CD14-positive monocyte (primary cell): Measurements from ENCODE around the gene RELN. TPM values are rescaled to one million over a fixed set of nuclear protein-coding genes. Genes with fewer than 3 reads are reported as not detected.

ENCODE experiments used
- DNase-seq, 3 donors: peaks; one replicate each; pipeline ENCODE4 v3.0.0-alpha.2; 2011 to 2022
- H2AFZ ChIP-seq: 2 replicates; pipeline ENCODE4 v1.6.0; 2012; ENCODE audit warnings: mild to moderate bottlenecking, low read depth, low read length, inconsistent platforms; ENCODE audit not compliant: insufficient read depth, poor library complexity, severe bottlenecking
- H3K27ac ChIP-seq, 2 donors: 1 replicate in 1 of 2; 2 replicates in 1 of 2; pipeline ENCODE4 v1.5.1; 2012 to 2013; ENCODE audit warnings: low read length in 2 of 2, control low read depth in 1 of 2, inconsistent platforms in 1 of 2, low read depth in 1 of 2, mild to moderate bottlenecking in 1 of 2
- H3K27me3 ChIP-seq, 2 donors: one replicate each; pipeline versions ENCODE4 v1.6.0 to v1.6.1; 2011 to 2013; ENCODE audit warnings: low read length in 2 of 2; ENCODE audit not compliant: control insufficient read depth in 2 of 2, insufficient read depth in 2 of 2
- H3K36me3 ChIP-seq, 2 donors: replicated peaks in 1 of 2; 1 replicate in 1 of 2; 2 replicates in 1 of 2; pipeline versions ENCODE4 v1.5.1 to v1.6.1; 2012 to 2013; ENCODE audit warnings: low read length in 2 of 2, control low read depth in 1 of 2, inconsistent platforms in 1 of 2, mild to moderate bottlenecking in 1 of 2; ENCODE audit not compliant: insufficient read depth in 2 of 2, control insufficient read depth in 1 of 2
- H3K4me1 ChIP-seq, 2 donors: 1 replicate in 1 of 2; 2 replicates in 1 of 2; pipeline versions ENCODE4 v1.5.1 to v1.6.1; 2012 to 2013; ENCODE audit warnings: low read length in 2 of 2, control low read depth in 1 of 2, inconsistent platforms in 1 of 2, mild to moderate bottlenecking in 1 of 2, moderate library complexity in 1 of 2; ENCODE audit not compliant: insufficient read depth in 2 of 2, control insufficient read depth in 1 of 2
- H3K4me2 ChIP-seq: replicated peaks from 2 replicates; pipeline ENCODE3; 2012; ENCODE audit warnings: low read length, moderate library complexity, mild to moderate bottlenecking; ENCODE audit not compliant: poor library complexity, severe bottlenecking; ENCODE audit errors: extremely low read depth
- H3K4me3 ChIP-seq, 3 experiments: fragments of 200-600 bp in 1 of 3; sonication (generic) in 1 of 3; replicated peaks in 1 of 3; 1 replicate in 2 of 3; 2 replicates in 1 of 3; pipeline ENCODE4 v1.5.1; 2011 to 2013; ENCODE audit warnings: low read length in 3 of 3, mild to moderate bottlenecking in 3 of 3, control low read depth in 2 of 3, low read depth in 2 of 3, inconsistent platforms in 1 of 3, moderate library complexity in 1 of 3
- H3K79me2 ChIP-seq: 2 replicates; pipeline ENCODE4 v1.6.0; 2012; ENCODE audit warnings: mild to moderate bottlenecking, control low read depth, inconsistent platforms, low read length, moderate library complexity; ENCODE audit not compliant: insufficient read depth
- H3K9ac ChIP-seq: 2 replicates; pipeline ENCODE4 v1.6.0; 2017; ENCODE audit warnings: low read length, mild to moderate bottlenecking; ENCODE audit not compliant: insufficient read depth, poor library complexity, severe bottlenecking
- H3K9me3 ChIP-seq, 2 donors: replicated peaks in 1 of 2; 1 replicate in 1 of 2; 2 replicates in 1 of 2; pipeline versions ENCODE4 v1.5.1 to v1.6.1; 2012 to 2013; ENCODE audit warnings: low read length in 2 of 2, control low read depth in 1 of 2; ENCODE audit not compliant: control insufficient read depth in 1 of 2, insufficient read depth in 1 of 2
- H4K20me1 ChIP-seq: 2 replicates; pipeline ENCODE4 v1.6.0; 2012; ENCODE audit warnings: mild to moderate bottlenecking, low read length, control low read depth, moderate library complexity; ENCODE audit not compliant: insufficient read depth
- H3K27ac Mint-ChIP-seq, 7 donors: one replicate each; pipeline ENCODE4 v1.8.0; 2020; ENCODE audit warnings: mild to moderate bottlenecking in 7 of 7, mixed read lengths in 7 of 7, moderate library complexity in 6 of 7, inconsistent platforms in 2 of 7
- H3K27me3 Mint-ChIP-seq, 3 donors: one replicate each; pipeline ENCODE4 v1.8.0; 2021 to 2022; ENCODE audit warnings: low read depth in 3 of 3, mild to moderate bottlenecking in 3 of 3, mixed read lengths in 3 of 3, moderate library complexity in 3 of 3, inconsistent platforms in 1 of 3
- H3K36me3 Mint-ChIP-seq, 2 donors: one replicate each; pipeline ENCODE4 v1.8.0; 2020; ENCODE audit warnings: mixed read lengths in 2 of 2, inconsistent platforms in 1 of 2, mild to moderate bottlenecking in 1 of 2
- H3K4me1 Mint-ChIP-seq: one replicate; pipeline ENCODE4 v1.8.0; 2020; ENCODE audit warnings: mild to moderate bottlenecking, mixed read lengths
- H3K4me3 Mint-ChIP-seq, 2 donors: one replicate each; pipeline ENCODE4 v1.8.0; 2020; ENCODE audit warnings: mild to moderate bottlenecking in 2 of 2, mixed read lengths in 2 of 2, moderate library complexity in 1 of 2
- H3K9me3 Mint-ChIP-seq, 7 donors: one replicate each; pipeline ENCODE4 v1.8.0; 2020 to 2022; ENCODE audit warnings: mixed read lengths in 7 of 7, mild to moderate bottlenecking in 6 of 7, moderate library complexity in 6 of 7, inconsistent platforms in 2 of 7
- WGBS: methylation state at CpG from one replicate; pipeline ENCODE4 v1.1.5; 2013; ENCODE audit warnings: missing lambda C conversion rate; ENCODE audit not compliant: insufficient coverage; 5-methylcytosine and 5-hydroxymethylcytosine counted together
- intact Hi-C, 2 donors: fragments of 100-400 bp; cut with micrococcal nuclease; formaldehyde crosslinking; loops; one replicate each; pipeline versions ENCODE4 v1.15.0 to v1.15.1; 2023
- polyA plus RNA-seq, 3 donors: library from polyadenylated mRNA; depleted of rRNA in 1 of 3; unstranded in 2 of 3; stranded (reverse) in 1 of 3; fragments of 300-500 nt in 2 of 3; fragments of >200 nt in 1 of 3; fragmentation: Illumina TruSeq in 2 of 3; gene quantifications; 1 replicate in 2 of 3; 2 replicates in 1 of 3; pipeline ENCODE4 v1.2.3, GENCODE V29; 2012 to 2021
- TF ChIP-seq, protein P1 (sequence below): fragments of 200-600 bp; IDR thresholded peaks from one replicate; pipeline ENCODE4 v1.8.0; 2022; ENCODE audit warnings: antibody characterized with exemption, mild to moderate bottlenecking

RELN gene
- polyA plus RNA-seq, 3 donors, result not detected

- Mint-ChIP-seq H3K27me3 (peaks cover 0 to 2% (median 0%) of the 10 kb centered on the region in 3 donors), H3K27ac (no peak overlapping the region), H3K9me3 (peaks cover 0 to 5% (median 2%) of the 10 kb centered on the region in 7 donors), H3K4me1 (no peaks in the 10 kb centered on the region), H3K4me3 (no peak overlapping the region), H3K36me3 (no peaks in the 10 kb centered on the region)
- Histone ChIP-seq H3K27ac (no peak overlapping the region), H3K27me3 (no peaks in the 10 kb centered on the region), H3K4me2 (no peak overlapping the region), H3K4me3 (no peak overlapping the region), H3K9ac (no peak overlapping the region), H4K20me1 (no peaks in the 10 kb centered on the region), H3K36me3 (no peaks in the 10 kb centered on the region), H3K79me2 (no peaks in the 10 kb centered on the region), H3K9me3 (peaks cover 0 to 2% of the 10 kb centered on the region in 2 donors), H3K4me1 (no peaks in the 10 kb centered on the region), H2AFZ (no peak overlapping the region)
- WGBS, result no CpG with 5 or more reads among the region's 2 CpGs
- intact Hi-C loops, result no loop called here
- TF ChIP-seq, protein P1, sequence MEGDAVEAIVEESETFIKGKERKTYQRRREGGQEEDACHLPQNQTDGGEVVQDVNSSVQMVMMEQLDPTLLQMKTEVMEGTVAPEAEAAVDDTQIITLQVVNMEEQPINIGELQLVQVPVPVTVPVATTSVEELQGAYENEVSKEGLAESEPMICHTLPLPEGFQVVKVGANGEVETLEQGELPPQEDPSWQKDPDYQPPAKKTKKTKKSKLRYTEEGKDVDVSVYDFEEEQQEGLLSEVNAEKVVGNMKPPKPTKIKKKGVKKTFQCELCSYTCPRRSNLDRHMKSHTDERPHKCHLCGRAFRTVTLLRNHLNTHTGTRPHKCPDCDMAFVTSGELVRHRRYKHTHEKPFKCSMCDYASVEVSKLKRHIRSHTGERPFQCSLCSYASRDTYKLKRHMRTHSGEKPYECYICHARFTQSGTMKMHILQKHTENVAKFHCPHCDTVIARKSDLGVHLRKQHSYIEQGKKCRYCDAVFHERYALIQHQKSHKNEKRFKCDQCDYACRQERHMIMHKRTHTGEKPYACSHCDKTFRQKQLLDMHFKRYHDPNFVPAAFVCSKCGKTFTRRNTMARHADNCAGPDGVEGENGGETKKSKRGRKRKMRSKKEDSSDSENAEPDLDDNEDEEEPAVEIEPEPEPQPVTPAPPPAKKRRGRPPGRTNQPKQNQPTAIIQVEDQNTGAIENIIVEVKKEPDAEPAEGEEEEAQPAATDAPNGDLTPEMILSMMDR, result no peak
- no peak for DNase-seq
Measured at GRCh38 chr7:104017001-104017400, 27.5 kb upstream of the RELN start.

DNA sequence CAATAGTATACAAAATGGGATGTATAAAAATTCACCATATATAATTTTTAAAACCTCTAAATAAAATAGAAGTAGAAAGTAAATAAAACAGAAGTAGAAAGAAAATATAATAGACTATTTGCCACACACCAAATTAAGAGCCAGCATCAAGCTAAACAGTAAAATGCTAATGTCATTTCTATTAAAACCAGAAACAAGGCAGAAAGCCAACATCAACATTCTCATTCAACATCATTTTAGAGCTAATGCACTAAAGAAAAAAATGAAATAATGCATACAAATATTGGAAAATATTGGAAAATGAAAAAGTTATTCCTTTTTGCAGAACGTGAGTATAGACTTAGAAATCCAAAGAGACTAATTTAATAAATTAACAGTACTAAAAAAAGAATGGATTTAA, 23.4 kb upstream of the RELN start:
- no peak overlapping the region for H2AFZ ChIP-seq
- no peak overlapping the region for H3K4me3 ChIP-seq
- no peaks in the 10 kb centered on the region for H3K4me1 Mint-ChIP-seq
- no peaks in the 10 kb centered on the region for H4K20me1 ChIP-seq
- no peaks in the 10 kb centered on the region for H3K36me3 Mint-ChIP-seq
- H3K27ac ChIP-seq, result no peak overlapping the region
- no peaks in the 10 kb centered on the region for H3K27me3 ChIP-seq
- intact Hi-C loops, result no loop called here
- H3K9ac ChIP-seq, result no peak overlapping the region
- TF ChIP-seq, protein P1, result no peak
- no peak for DNase-seq
- WGBS, result no CpG with 5 or more reads among the region's 1 CpG
- no peaks in the 10 kb centered on the region for H3K9me3 ChIP-seq
- H3K27me3 Mint-ChIP-seq, result peaks cover 0 to 3% (median 2%) of the 10 kb centered on the region in 3 donors
- no peaks in the 10 kb centered on the region for H3K4me1 ChIP-seq
- no peak overlapping the region for H3K4me3 Mint-ChIP-seq
- H3K36me3 ChIP-seq, result no peaks in the 10 kb centered on the region
- H3K9me3 Mint-ChIP-seq, result peaks cover 0 to 2% (median 0%) of the 10 kb centered on the region in 7 donors
- H3K4me2 ChIP-seq, result no peak overlapping the region
- H3K27ac Mint-ChIP-seq, result no peak overlapping the region
- H3K79me2 ChIP-seq, result no peaks in the 10 kb centered on the region
